GM12891 (cell line): Measurements from ENCODE around the gene MEF2B.

Source experiments
- PAX5 ChIP-seq: IDR thresholded peaks from 2 replicates; pipeline ENCODE4 v1.6.1; 2011; ENCODE audit warnings: low read length, moderate library complexity, mild to moderate bottlenecking; ENCODE audit not compliant: insufficient read depth, severe bottlenecking
- POLR2A ChIP-seq: IDR thresholded peaks from 2 replicates; pipeline ENCODE4 v1.6.1; 2011; ENCODE audit warnings: low read depth, low read length, control low read depth
- POLR2AphosphoS5 ChIP-seq: IDR thresholded peaks from 2 replicates; pipeline ENCODE4 v1.6.1; 2011; ENCODE audit warnings: low read depth, low read length, control low read depth
- POU2F2 ChIP-seq: IDR thresholded peaks from 2 replicates; pipeline ENCODE4 v1.6.1; 2011; ENCODE audit warnings: low read depth, mild to moderate bottlenecking, control low read depth, low read length, moderate library complexity
- SPI1 ChIP-seq: IDR thresholded peaks from 2 replicates; pipeline ENCODE4 v1.6.1; 2011; ENCODE audit warnings: low read depth, low read length, control low read depth
- TAF1 ChIP-seq: IDR thresholded peaks from 2 replicates; pipeline ENCODE4 v1.6.1; 2011; ENCODE audit warnings: low read depth, low read length, control low read depth

- TF ChIP-seq POLR2A (no peak), POLR2AphosphoS5 (no peak), TAF1 (no peak), SPI1 (no peak), POU2F2 (no peak), PAX5 (no peak)
Observed at GRCh38 chr19:19145684-19146608, 24.1 kb downstream of the MEF2B start.
